ENCODE data around the gene GYS2.

GRCh38 chr12:21583587-21583986 is 21.1 kb downstream of the GYS2 start:
- TF ChIP-seq CTCF (IDR thresholded peaks at IDR 0.05) (no peak), POLR2A (IDR thresholded peaks at IDR 0.05) (no peak), EP300 (IDR thresholded peaks at IDR 0.05; ENCODE audit: low read depth) (no peak), POLR2AphosphoS5 (IDR thresholded peaks at IDR 0.05) (no peak)
